GM23338 (cell line): ENCODE measurements around the gene LAMTOR1. TPM values are rescaled to one million over a fixed set of nuclear protein-coding genes. Genes with fewer than 3 reads are reported as not detected.

ENCODE experiments used
- ATAC-seq: fragments of 200-7000 bp; cut with Tn5 transposase; 3 replicates; pipeline ENCODE4 v1.9.1; 2020
- DNase-seq: peaks from one replicate; pipeline ENCODE4 v3.0.0-alpha.2; 2015; ENCODE audit warnings: low spot score
- H2AFZ ChIP-seq: fragments of 200-600 bp; sonication (generic); 2 replicates; pipeline ENCODE4 v1.8.0; 2016; ENCODE audit warnings: antibody characterized with exemption, mild to moderate bottlenecking, moderate library complexity
- H3F3A ChIP-seq: fragments of 200-600 bp; sonication (generic); replicated peaks from 2 replicates; pipeline ENCODE4 v1.8.0; 2017; ENCODE audit warnings: antibody characterized with exemption, mixed run types, low read depth
- H3K27ac ChIP-seq: fragments of 200-600 bp; sonication (generic); 2 replicates; pipeline ENCODE4 v1.6.1; 2016; ENCODE audit warnings: low read depth
- H3K27me3 ChIP-seq: fragments of 200-600 bp; sonication (generic); 2 replicates; pipeline ENCODE4 v1.8.0; 2016; ENCODE audit warnings: mild to moderate bottlenecking, mixed run types, moderate library complexity; ENCODE audit not compliant: insufficient read depth
- H3K36me3 ChIP-seq: fragments of 200-600 bp; sonication (generic); 2 replicates; pipeline ENCODE4 v1.8.0; 2016; ENCODE audit warnings: mild to moderate bottlenecking; ENCODE audit not compliant: insufficient read depth
- H3K4me1 ChIP-seq: fragments of 200-600 bp; sonication (generic); 2 replicates; pipeline ENCODE4 v1.8.0; 2016; ENCODE audit warnings: mild to moderate bottlenecking, moderate library complexity; ENCODE audit not compliant: insufficient read depth
- H3K4me2 ChIP-seq: fragments of 200-600 bp; sonication (generic); 2 replicates; pipeline ENCODE4 v1.7.1; 2017; ENCODE audit warnings: mixed run types
- H3K4me3 ChIP-seq: fragments of 200-600 bp; sonication (generic); 2 replicates; pipeline ENCODE4 v1.6.1; 2016; ENCODE audit warnings: mixed run types
- H3K79me2 ChIP-seq: fragments of 200-600 bp; sonication (generic); replicated peaks from 2 replicates; pipeline ENCODE4 v1.8.0; 2017; ENCODE audit warnings: mild to moderate bottlenecking; ENCODE audit not compliant: insufficient read depth
- H3K9me2 ChIP-seq: fragments of 200-600 bp; sonication (generic); 2 replicates; pipeline ENCODE4 v1.8.0; 2017; ENCODE audit not compliant: insufficient read depth
- H4K20me1 ChIP-seq: fragments of 200-600 bp; sonication (generic); replicated peaks from 2 replicates; pipeline ENCODE4 v1.8.0; 2017; ENCODE audit warnings: mild to moderate bottlenecking; ENCODE audit not compliant: insufficient read depth
- H3K27ac Mint-ChIP-seq: 2 replicates; pipeline ENCODE4 v1.8.0; 2020; ENCODE audit warnings: inconsistent platforms, mild to moderate bottlenecking, moderate library complexity, mixed read lengths
- H3K27me3 Mint-ChIP-seq: 3 replicates; pipeline ENCODE4 v1.8.0; 2022; ENCODE audit warnings: low read depth, mild to moderate bottlenecking, moderate library complexity, mixed read lengths, inconsistent platforms; ENCODE audit not compliant: insufficient read depth, poor library complexity
- H3K36me3 Mint-ChIP-seq: 3 replicates; pipeline ENCODE4 v1.8.0; 2021; ENCODE audit warnings: low read depth, mild to moderate bottlenecking, inconsistent platforms, moderate library complexity, mixed read lengths
- H3K4me1 Mint-ChIP-seq: 3 replicates; pipeline ENCODE4 v1.8.0; 2020; ENCODE audit warnings: mild to moderate bottlenecking, inconsistent platforms, mixed read lengths
- H3K4me3 Mint-ChIP-seq: 3 replicates; pipeline ENCODE4 v1.8.0; 2021; ENCODE audit warnings: moderate library complexity, mild to moderate bottlenecking, inconsistent platforms, mixed read lengths
- H3K9me3 Mint-ChIP-seq: 3 replicates; pipeline ENCODE4 v1.8.0; 2020; ENCODE audit warnings: moderate library complexity, mild to moderate bottlenecking, inconsistent platforms, mixed read lengths
- CREB1 ChIP-seq: fragments of 250-450 bp; sonication (Bioruptor Pico); IDR thresholded peaks from 2 replicates; pipeline ENCODE4 v1.5.0; 2020; ENCODE audit warnings: low read depth, mild to moderate bottlenecking, moderate library complexity
- EZH2 ChIP-seq: fragments of 200-600 bp; sonication (generic); IDR thresholded peaks from one replicate; pipeline ENCODE4 v1.8.0; 2017; ENCODE audit warnings: antibody characterized with exemption, mild to moderate bottlenecking, low read depth; ENCODE audit not compliant: unreplicated experiment
- EZH2phosphoT487 ChIP-seq: fragments of 200-600 bp; sonication (generic); IDR thresholded peaks from one replicate; pipeline ENCODE4 v1.8.1; 2018; ENCODE audit warnings: antibody characterized with exemption; ENCODE audit not compliant: unreplicated experiment
- JUNB ChIP-seq: IDR thresholded peaks from one replicate; pipeline ENCODE4 v1.6.1; 2016; ENCODE audit warnings: antibody characterized with exemption; ENCODE audit not compliant: unreplicated experiment
- NANOG ChIP-seq: IDR thresholded peaks from 2 replicates; pipeline ENCODE4 v1.6.1; 2016; ENCODE audit warnings: antibody characterized with exemption, borderline replicate concordance
- POLR2AphosphoS5 ChIP-seq: IDR thresholded peaks from 2 replicates; pipeline ENCODE4 v1.6.1; 2016; ENCODE audit warnings: antibody characterized with exemption, low read depth
- STAT1 ChIP-seq: IDR thresholded peaks from one replicate; pipeline ENCODE4 v1.6.1; 2016; ENCODE audit warnings: antibody characterized with exemption; ENCODE audit not compliant: unreplicated experiment
- ZNF114 ChIP-seq: fragments of 250-450 bp; sonication (Bioruptor Pico); IDR thresholded peaks from 2 replicates; pipeline ENCODE4 v1.5.0; 2020; ENCODE audit warnings: mild to moderate bottlenecking, moderate library complexity
- ZNF331 ChIP-seq: fragments of 250-450 bp; sonication (Bioruptor Pico); IDR thresholded peaks from 2 replicates; pipeline ENCODE4 v1.5.0; 2020; ENCODE audit warnings: low read depth, mild to moderate bottlenecking, moderate library complexity
- polyA plus RNA-seq: library from polyadenylated mRNA; unstranded; fragments of >200 nt; fragmentation: Nextera tagmentation; extraction: Ambion mirVana; gene quantifications from 2 replicates; pipeline ENCODE4 v1.2.1, GENCODE V29; 2016
- total RNA-seq: library from RNA; depleted of rRNA; stranded (reverse); fragments of >200 nt; shearing (Covaris generic); gene quantifications from 2 replicates; pipeline ENCODE4 v1.2.3, GENCODE V29; 2014
- TF ChIP-seq, protein P1 (sequence below): IDR thresholded peaks from one replicate; pipeline ENCODE4 v1.6.1; 2018; ENCODE audit warnings: antibody characterized with exemption; ENCODE audit not compliant: unreplicated experiment
- TF ChIP-seq, protein P2 (sequence below), 2 experiments: fragments of 200-600 bp in 1 of 2; sonication (generic) in 1 of 2; conservative IDR thresholded peaks; 2 replicates each; pipeline versions ENCODE4 v1.5.1 to v1.6.1; 2016 to 2017; ENCODE audit warnings: antibody characterized with exemption in 2 of 2, low read depth in 2 of 2, mild to moderate bottlenecking in 2 of 2, moderate library complexity in 1 of 2
- TF ChIP-seq, protein P3 (sequence below): fragments of 250-450 bp; sonication (Bioruptor Pico); IDR thresholded peaks from 2 replicates; pipeline ENCODE4 v1.5.0; 2020; ENCODE audit warnings: mild to moderate bottlenecking, moderate library complexity
- TF ChIP-seq, protein P4 (sequence below): IDR thresholded peaks from 2 replicates; pipeline ENCODE4 v1.6.1; 2016; ENCODE audit warnings: antibody characterized with exemption

The LAMTOR1 gene
- total and polyA plus RNA-seq, 2 experiments from 2014 or later: 112 to 157 TPM

DNA sequence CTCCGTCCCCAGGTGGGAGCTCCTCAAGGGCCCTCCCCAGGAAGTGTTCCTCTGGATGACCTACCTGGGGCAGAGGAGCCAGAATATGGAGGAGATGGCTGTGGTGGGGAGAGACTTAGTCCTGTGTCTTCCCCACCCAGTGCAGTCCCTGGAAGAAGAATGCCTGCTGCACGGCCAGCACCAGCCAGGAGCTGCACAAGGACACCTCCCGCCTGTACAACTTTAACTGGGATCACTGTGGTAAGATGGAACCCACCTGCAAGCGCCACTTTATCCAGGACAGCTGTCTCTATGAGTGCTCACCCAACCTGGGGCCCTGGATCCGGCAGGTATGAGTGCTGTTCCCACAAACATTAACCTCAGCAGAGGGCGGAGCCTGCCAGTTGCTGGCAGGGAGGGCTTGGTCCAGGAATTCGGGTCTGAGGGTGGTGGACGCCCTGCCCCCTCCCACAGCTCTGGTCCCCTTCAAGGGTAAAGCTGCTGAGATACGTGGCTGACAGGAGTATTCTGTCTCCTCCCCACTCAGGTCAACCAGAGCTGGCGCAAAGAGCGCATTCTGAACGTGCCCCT is 35.8 kb upstream of the LAMTOR1 start:
- TF ChIP-seq POLR2AphosphoS5 (no peak), EZH2 (no peak), NANOG (no peak), ZNF331 (no peak), EZH2phosphoT487 (no peak), ZNF114 (CRISPR knock-in tag) (no peak), STAT1 (no peak), JUNB (no peak), CREB1 (CRISPR knock-in tag) (no peak)
- TF ChIP-seq, protein P1, sequence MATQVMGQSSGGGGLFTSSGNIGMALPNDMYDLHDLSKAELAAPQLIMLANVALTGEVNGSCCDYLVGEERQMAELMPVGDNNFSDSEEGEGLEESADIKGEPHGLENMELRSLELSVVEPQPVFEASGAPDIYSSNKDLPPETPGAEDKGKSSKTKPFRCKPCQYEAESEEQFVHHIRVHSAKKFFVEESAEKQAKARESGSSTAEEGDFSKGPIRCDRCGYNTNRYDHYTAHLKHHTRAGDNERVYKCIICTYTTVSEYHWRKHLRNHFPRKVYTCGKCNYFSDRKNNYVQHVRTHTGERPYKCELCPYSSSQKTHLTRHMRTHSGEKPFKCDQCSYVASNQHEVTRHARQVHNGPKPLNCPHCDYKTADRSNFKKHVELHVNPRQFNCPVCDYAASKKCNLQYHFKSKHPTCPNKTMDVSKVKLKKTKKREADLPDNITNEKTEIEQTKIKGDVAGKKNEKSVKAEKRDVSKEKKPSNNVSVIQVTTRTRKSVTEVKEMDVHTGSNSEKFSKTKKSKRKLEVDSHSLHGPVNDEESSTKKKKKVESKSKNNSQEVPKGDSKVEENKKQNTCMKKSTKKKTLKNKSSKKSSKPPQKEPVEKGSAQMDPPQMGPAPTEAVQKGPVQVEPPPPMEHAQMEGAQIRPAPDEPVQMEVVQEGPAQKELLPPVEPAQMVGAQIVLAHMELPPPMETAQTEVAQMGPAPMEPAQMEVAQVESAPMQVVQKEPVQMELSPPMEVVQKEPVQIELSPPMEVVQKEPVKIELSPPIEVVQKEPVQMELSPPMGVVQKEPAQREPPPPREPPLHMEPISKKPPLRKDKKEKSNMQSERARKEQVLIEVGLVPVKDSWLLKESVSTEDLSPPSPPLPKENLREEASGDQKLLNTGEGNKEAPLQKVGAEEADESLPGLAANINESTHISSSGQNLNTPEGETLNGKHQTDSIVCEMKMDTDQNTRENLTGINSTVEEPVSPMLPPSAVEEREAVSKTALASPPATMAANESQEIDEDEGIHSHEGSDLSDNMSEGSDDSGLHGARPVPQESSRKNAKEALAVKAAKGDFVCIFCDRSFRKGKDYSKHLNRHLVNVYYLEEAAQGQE: no peak
- TF ChIP-seq, protein P2, sequence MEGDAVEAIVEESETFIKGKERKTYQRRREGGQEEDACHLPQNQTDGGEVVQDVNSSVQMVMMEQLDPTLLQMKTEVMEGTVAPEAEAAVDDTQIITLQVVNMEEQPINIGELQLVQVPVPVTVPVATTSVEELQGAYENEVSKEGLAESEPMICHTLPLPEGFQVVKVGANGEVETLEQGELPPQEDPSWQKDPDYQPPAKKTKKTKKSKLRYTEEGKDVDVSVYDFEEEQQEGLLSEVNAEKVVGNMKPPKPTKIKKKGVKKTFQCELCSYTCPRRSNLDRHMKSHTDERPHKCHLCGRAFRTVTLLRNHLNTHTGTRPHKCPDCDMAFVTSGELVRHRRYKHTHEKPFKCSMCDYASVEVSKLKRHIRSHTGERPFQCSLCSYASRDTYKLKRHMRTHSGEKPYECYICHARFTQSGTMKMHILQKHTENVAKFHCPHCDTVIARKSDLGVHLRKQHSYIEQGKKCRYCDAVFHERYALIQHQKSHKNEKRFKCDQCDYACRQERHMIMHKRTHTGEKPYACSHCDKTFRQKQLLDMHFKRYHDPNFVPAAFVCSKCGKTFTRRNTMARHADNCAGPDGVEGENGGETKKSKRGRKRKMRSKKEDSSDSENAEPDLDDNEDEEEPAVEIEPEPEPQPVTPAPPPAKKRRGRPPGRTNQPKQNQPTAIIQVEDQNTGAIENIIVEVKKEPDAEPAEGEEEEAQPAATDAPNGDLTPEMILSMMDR (conservative IDR thresholded peaks at IDR 0.05; ENCODE audit: low read depth in 2 of 2): no peak
- TF ChIP-seq, protein P3, sequence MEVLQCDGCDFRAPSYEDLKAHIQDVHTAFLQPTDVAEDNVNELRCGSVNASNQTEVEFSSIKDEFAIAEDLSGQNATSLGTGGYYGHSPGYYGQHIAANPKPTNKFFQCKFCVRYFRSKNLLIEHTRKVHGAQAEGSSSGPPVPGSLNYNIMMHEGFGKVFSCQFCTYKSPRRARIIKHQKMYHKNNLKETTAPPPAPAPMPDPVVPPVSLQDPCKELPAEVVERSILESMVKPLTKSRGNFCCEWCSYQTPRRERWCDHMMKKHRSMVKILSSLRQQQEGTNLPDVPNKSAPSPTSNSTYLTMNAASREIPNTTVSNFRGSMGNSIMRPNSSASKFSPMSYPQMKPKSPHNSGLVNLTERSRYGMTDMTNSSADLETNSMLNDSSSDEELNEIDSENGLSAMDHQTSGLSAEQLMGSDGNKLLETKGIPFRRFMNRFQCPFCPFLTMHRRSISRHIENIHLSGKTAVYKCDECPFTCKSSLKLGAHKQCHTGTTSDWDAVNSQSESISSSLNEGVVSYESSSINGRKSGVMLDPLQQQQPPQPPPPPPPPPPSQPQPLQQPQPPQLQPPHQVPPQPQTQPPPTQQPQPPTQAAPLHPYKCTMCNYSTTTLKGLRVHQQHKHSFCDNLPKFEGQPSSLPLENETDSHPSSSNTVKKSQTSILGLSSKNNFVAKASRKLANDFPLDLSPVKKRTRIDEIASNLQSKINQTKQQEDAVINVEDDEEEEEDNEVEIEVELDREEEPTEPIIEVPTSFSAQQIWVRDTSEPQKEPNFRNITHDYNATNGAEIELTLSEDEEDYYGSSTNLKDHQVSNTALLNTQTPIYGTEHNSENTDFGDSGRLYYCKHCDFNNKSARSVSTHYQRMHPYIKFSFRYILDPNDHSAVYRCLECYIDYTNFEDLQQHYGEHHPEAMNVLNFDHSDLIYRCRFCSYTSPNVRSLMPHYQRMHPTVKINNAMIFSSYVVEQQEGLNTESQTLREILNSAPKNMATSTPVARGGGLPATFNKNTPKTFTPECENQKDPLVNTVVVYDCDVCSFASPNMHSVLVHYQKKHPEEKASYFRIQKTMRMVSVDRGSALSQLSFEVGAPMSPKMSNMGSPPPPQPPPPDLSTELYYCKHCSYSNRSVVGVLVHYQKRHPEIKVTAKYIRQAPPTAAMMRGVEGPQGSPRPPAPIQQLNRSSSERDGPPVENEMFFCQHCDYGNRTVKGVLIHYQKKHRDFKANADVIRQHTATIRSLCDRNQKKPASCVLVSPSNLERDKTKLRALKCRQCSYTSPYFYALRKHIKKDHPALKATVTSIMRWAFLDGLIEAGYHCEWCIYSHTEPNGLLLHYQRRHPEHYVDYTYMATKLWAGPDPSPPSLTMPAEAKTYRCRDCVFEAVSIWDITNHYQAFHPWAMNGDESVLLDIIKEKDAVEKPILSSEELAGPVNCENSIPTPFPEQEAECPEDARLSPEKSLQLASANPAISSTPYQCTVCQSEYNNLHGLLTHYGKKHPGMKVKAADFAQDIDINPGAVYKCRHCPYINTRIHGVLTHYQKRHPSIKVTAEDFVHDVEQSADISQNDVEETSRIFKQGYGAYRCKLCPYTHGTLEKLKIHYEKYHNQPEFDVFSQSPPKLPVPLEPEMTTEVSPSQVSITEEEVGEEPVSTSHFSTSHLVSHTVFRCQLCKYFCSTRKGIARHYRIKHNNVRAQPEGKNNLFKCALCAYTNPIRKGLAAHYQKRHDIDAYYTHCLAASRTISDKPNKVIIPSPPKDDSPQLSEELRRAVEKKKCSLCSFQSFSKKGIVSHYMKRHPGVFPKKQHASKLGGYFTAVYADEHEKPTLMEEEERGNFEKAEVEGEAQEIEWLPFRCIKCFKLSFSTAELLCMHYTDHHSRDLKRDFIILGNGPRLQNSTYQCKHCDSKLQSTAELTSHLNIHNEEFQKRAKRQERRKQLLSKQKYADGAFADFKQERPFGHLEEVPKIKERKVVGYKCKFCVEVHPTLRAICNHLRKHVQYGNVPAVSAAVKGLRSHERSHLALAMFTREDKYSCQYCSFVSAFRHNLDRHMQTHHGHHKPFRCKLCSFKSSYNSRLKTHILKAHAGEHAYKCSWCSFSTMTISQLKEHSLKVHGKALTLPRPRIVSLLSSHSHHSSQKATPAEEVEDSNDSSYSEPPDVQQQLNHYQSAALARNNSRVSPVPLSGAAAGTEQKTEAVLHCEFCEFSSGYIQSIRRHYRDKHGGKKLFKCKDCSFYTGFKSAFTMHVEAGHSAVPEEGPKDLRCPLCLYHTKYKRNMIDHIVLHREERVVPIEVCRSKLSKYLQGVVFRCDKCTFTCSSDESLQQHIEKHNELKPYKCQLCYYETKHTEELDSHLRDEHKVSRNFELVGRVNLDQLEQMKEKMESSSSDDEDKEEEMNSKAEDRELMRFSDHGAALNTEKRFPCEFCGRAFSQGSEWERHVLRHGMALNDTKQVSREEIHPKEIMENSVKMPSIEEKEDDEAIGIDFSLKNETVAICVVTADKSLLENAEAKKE: no peak
- TF ChIP-seq, protein P4, sequence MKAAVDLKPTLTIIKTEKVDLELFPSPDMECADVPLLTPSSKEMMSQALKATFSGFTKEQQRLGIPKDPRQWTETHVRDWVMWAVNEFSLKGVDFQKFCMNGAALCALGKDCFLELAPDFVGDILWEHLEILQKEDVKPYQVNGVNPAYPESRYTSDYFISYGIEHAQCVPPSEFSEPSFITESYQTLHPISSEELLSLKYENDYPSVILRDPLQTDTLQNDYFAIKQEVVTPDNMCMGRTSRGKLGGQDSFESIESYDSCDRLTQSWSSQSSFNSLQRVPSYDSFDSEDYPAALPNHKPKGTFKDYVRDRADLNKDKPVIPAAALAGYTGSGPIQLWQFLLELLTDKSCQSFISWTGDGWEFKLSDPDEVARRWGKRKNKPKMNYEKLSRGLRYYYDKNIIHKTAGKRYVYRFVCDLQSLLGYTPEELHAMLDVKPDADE: no peak
- Histone ChIP-seq H3K9me2 (no peaks in the 10 kb centered on the region), H3K36me3 (no peaks in the 10 kb centered on the region), H3K4me3 (no peak overlapping the region), H4K20me1 (no peaks in the 10 kb centered on the region; the same call in 1 of the 2 replicates), H3K27me3 (no peaks in the 10 kb centered on the region), H3K27ac (no peak overlapping the region), H3K79me2 (no peaks in the 10 kb centered on the region), H2AFZ (no peak overlapping the region), H3F3A (no peaks in the 10 kb centered on the region), H3K4me2 (no peak overlapping the region), H3K4me1 (no peaks in the 10 kb centered on the region)
- H3K9me3 Mint-ChIP-seq: no peaks in the 10 kb centered on the region; the same call in 2 of the 3 replicates
- H3K4me1 Mint-ChIP-seq: peaks cover 2% of the 10 kb centered on the region; the same call in 1 of the 3 replicates
- H3K4me3 Mint-ChIP-seq: no peak overlapping the region
- H3K36me3 Mint-ChIP-seq: no peaks in the 10 kb centered on the region
- DNase-seq (no peak), ATAC-seq (no peak)
- peaks cover 2% of the 10 kb centered on the region for H3K27me3 Mint-ChIP-seq
- H3K27ac Mint-ChIP-seq: no peak overlapping the region
